Raji (cell line): Measurements from ENCODE around the gene FAM107B.

Source experiments
- POLR2A ChIP-seq: IDR thresholded peaks from 2 replicates; pipeline ENCODE4 v1.6.1; 2011; ENCODE audit warnings: low read depth, low read length, control low read depth; ENCODE audit not compliant: insufficient read depth

FAM107B gene

GRCh38 chr10:14476641-14477407 lies 297.9 kb downstream of the FAM107B start:
- no peak for TF ChIP-seq POLR2A

GRCh38 chr10:14476006-14476405 lies 298.7 kb downstream of the FAM107B start:
- TF ChIP-seq POLR2A: no peak

GRCh38 chr10:14474656-14475055 lies 300.0 kb downstream of the FAM107B start:
- TF ChIP-seq POLR2A: no peak

GRCh38 chr10:14470920-14471319 lies 303.8 kb downstream of the FAM107B start:
- no peak for TF ChIP-seq POLR2A

- no peak for TF ChIP-seq POLR2A
Measured at GRCh38 chr10:14468726-14469125, 306.0 kb downstream of the FAM107B start.
